NCI-H526 treated with DMSO at 0.1 percent for 48 hours (cell line): ENCODE results near the gene ST8SIA6.
"Not testable (repeated sequence)": the region's sequence is repeated elsewhere in the genome, so short reads cannot be mapped to it uniquely, and the experiment has no call there.

Source experiments
- DNase-seq: peaks from one replicate; lab custom pipeline; 2025; lab: John Stamatoyannopoulos, UW

Gene ST8SIA6

DNA sequence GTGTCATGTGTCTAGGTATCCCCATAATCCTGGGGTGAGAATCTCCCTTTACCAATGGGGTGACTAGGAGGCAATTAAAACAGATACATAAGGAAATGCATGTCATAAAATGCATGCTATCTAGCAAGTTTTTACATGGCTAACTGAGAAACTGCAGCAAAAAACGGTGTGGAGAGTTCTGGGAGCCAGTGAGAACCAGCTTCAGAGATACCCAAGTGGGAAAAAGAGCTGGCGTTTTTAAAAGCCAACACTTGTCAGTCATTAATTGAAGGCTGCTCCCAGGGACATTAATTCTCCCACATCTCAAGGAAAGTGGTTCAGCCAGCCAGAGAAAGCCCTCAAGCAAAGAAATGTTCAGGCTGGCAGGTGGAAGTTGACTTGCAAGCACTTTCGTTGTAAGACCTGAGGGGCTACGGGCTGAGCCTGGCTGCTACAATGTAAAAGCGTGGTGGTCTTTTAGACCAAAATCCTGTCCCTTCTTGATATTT lies 28.1 kb downstream of the ST8SIA6 start:
- DNase-seq: no peak

GRCh38 chr10:17425584-17426262 lies 28.7 kb downstream of the ST8SIA6 start:
- DNase-seq: no peak

DNA sequence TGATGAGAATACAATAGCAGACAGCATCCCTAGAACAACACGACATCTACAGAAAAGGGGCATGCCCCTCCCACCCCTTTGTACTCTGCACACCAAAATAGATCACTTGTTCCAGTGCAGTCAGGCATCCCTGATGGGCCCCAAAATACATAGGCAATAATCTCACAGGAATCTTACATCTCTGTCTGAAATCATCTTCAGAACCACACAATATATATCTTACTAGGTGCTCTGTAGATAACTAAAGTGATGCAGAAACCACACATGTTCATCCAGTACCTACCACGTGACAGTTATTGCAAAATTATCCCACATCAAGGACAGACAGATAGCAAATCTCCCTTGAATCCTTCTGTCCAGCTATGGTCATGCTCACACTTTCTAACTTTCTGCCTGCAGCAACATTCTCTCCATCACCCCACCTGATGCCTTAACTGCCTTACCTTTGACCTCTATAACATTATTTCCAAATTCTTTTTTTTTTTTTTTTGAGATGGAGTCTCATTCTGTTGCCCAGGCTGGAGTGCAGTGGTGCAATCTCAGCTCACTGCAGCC lies 30.7 kb downstream of the ST8SIA6 start:
- no peak for DNase-seq

DNA sequence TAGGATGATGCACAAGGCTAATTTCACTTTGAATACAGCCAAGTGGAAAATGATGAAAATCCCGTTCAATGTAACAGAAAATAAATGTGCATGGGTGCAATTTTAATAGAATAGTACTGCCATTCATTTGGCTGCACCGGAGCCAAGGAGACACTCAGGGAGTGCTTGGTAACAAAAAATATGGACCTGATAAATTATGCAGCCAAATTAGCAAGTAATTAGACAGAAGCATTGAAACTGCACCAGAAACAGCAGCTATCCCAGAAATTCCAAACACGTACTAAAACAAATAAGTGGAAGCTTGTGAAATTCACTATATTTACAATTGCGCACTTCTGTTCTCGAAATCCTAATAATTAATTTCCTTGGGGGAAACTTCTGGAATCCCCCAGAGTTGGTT lies 31.5 kb downstream of the ST8SIA6 start:
- no peak for DNase-seq

DNA sequence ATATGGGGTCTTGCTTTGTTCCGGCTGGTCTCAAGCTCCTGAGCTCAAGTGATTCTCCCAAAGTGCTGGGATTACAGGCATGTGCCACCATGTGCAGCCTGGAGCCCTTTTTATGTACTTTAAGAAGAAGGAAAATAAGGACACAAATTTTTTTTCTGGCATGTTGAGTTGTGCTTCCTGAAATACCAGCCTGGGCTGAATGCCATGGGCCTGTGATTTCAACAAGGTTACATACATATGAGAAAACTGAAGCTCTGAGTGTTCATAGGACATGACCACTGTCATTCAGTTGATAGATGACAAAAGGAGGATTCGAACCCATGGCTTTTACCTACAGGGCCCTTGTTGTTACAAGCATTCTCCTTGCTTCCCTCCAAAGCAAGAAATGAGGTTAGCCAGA lies 36.1 kb downstream of the ST8SIA6 start:
- DNase-seq: no peak

DNA sequence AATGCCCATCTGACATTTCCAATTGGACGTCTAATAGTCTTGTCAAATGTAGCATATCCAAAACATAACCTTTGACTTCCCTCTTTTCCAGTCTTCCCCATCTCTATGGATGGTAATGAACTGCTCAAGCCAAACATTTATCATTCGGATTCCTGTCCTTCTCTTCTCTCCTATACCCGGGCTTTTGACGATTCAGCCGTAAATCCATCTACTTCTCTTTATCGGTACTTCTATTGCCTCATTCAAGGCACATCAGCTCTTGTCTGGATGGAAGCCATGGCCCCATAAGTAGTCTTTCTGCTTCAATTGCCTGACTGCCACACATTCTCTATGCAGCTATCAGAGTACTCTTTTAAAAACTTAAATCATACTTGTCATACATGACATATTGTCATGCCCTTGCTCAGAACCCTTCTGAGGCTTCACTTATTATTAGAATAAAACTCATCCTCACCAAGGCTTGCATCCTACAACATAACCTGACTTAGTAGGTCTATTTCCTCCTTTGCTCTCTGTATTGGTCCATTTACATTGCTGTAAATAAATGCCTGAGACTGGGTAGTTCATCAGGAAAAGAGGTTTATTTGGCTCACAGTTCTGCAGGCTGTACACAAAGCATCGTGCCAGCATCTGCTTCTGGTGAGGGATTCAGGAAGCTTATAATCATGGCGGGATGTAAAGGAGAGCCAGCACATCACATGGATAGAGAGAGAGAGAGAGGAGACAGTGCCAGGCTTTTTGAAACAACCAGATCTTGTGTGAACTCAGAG lies 37.8 kb downstream of the ST8SIA6 start:
- no peak for DNase-seq

- DNase-seq: no peak
Observed at GRCh38 chr10:17415046-17415658, 39.2 kb downstream of the ST8SIA6 start.

- DNase-seq: no peak
Observed at GRCh38 chr10:17414484-17414883, 39.9 kb downstream of the ST8SIA6 start.

GRCh38 chr10:17413876-17414275 lies 40.5 kb downstream of the ST8SIA6 start:
- DNase-seq: no peak

DNA sequence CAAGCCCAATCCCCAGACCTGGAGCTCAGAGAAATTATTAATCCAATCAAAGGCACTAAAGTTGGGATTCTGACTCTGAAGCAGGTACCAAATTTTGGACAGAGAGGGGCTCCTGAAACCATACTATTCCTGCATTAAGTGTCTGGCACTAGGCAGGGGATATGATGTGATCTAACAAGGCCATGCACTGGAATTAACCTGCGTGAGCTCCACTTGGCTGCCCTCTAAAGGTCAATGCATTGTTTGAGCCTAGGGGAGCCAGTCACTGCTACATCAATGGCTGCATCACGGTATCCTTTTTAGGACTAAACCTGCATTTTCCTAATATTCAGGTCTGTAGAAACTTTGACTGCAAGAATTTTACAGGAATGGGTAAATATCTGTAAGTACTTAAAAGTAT lies 42.1 kb downstream of the ST8SIA6 start:
- DNase-seq: no peak

DNA sequence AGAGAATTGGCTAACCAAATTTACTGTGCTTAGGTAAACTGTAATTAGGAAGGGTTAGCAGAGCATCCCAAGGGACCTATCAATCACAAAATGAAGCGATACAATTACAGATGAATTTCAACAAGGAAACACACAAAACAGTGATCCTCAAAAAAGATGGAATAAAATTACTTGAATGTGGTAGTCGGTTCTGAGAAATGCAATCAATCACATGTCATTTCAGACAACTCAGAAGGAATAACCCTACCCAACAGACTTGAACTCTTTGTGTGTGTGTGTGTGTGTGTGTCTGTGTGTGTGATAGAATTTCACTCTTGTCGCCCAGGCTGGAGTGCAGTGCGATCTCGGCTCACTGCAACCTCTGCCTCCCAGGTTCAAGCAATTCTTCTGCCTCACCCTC lies 43.5 kb downstream of the ST8SIA6 start:
- DNase-seq: peak; percentile 2

DNA sequence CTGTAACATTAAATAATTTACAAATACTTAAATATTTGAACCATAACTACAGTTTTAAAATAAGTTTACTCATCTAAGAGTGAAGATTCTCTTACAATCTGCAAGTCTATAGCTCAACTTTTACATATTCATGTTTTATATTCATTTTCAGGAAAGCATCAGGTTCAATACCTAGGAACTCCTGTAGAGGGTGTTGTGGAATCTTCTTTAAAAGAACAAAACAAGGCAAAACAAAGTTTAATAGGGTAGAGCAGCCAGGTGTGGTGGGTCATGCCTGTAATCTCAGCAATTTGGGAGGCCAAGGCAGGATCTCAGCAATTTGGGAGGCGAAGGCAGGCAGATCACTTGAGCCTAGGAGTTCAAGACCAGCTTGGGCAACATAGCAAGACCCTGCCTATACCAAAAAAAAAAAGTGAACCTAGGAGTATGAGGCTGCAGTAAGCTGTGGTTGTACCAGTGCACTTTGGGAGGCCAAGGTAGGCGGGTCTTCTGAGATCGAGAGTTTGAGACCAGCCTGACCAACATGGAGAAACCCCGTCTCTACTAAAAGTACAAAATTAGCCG lies 45.1 kb downstream of the ST8SIA6 start:
- no peak for DNase-seq

GRCh38 chr10:17407047-17407446 lies 47.3 kb downstream of the ST8SIA6 start:
- DNase-seq: no peak

GRCh38 chr10:17406036-17406834 lies 48.2 kb downstream of the ST8SIA6 start:
- DNase-seq: no peak

- no peak for DNase-seq
Observed at GRCh38 chr10:17403161-17403560, 51.2 kb downstream of the ST8SIA6 start.

GRCh38 chr10:17402040-17402439 lies 52.4 kb downstream of the ST8SIA6 start:
- not testable (repeated sequence) for DNase-seq

DNA sequence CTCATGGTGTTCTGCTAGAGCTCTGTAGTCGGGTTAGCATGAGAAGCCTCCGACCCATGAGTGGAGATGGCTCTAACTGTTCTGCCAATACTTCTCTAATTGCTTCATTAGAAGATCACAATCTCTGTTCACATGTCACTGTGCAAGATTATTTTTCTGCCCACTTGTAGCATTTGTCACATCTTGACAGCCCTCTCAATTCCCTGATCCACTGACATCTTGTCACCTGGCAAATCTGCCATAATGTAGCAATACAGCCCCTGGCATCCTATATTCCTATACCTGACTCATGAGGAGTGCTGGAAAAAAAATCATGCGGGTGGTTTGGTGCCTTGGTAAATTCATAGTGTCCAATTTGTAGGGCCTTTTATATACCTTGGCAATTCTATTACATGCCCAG lies 58.4 kb downstream of the ST8SIA6 start:
- no peak for DNase-seq

DNA sequence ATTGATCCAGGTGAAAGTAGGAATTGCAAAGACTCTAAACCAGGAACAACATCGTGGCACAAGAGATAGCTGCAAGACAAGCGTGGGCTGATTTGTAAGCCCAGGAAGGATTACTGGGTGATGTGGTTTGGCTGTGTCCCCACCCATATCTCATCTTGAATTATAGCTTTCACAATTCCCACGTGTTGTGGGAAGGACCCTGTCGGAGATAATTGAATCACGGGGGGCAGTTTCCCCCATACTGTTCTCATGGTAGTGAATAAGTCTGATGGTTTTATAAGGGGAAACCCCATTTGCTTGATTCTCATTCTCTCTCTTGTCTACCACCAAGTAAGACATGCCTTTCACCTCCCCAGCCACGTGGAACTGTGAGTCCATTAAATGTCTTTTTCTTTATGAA lies 59.5 kb downstream of the ST8SIA6 start:
- DNase-seq: no peak

GRCh38 chr10:17387861-17388503 lies 66.4 kb downstream of the ST8SIA6 start:
- DNase-seq: peak; percentile 89

GRCh38 chr10:17386616-17387075 lies 67.7 kb downstream of the ST8SIA6 start:
- peak; percentile 75 for DNase-seq

DNA sequence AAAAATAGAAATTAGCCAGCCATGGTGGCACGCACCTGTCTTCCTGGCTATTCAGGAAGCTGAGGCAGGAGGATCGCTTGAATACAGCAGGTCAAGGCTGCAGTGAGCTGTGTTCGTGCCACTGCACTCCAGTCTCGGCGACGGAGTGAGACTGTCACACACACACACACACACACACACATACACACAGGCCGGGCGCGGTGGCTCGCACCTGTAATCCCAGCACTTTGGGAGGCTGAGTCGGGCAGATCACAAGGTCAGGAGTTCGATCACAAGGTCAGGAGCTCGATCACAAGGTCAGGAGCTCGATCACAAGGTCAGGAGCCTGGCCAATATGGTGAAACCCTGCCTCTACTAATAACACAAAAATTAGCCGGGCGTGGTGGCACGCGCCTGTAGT lies 68.4 kb downstream of the ST8SIA6 start:
- no peak for DNase-seq
